HepG2 (cell line): Measurements from ENCODE around the gene PHF23. TPM values are rescaled to one million over a fixed set of nuclear protein-coding genes. Genes with fewer than 3 reads are reported as not detected.

ENCODE experiments used
- ATAC-seq: fragments of 200-7000 bp; cut with Tn5 transposase; 3 replicates; pipeline ENCODE4 v1.9.1; 2020; ENCODE audit warnings: mild to moderate bottlenecking, moderate library complexity
- BruUV-seq: library from RNA; stranded (reverse); fragments of 400-500 nt; replicated peaks from 2 replicates; lab custom pipeline; 2021; lab: Mats Ljungman, UMichigan
- CTCF ChIA-PET: fragments of 300-600 bp; formaldehyde crosslinking; extraction: SDS; loops from one replicate; lab custom pipeline; 2021; ENCODE audit warnings: low total read pairs, inconsistent platforms, low intra/inter-chr PET ratio; lab: Yijun Ruan, JAX
- POLR2A ChIA-PET: fragments of 350-600 bp; sonication (Branson Sonifier 250); formaldehyde crosslinking; loops from one replicate; lab custom pipeline; 2020; ENCODE audit warnings: antibody characterized with exemption, inconsistent platforms; lab: Yijun Ruan, JAX
- DNase-seq: peaks from one replicate; pipeline ENCODE4 v3.0.0-alpha.2; 2015; ENCODE audit warnings: low spot score
- FAIRE-seq: peaks from 3 replicates; lab custom pipeline; 2011; peaks lifted over from hg19 to GRCh38; lab: Jason Lieb, UNC
- H2AFZ ChIP-seq: one replicate; pipeline ENCODE4 v1.6.1; 2011; ENCODE audit warnings: low read length, inconsistent platforms
- H3K27ac ChIP-seq: fragments of 300-600 bp; 3 replicates; pipeline ENCODE4 v1.8.0; 2011; ENCODE audit warnings: mixed run types, mild to moderate bottlenecking, mixed read lengths, low read length, inconsistent platforms; ENCODE audit not compliant: insufficient read depth; ENCODE audit errors: extremely low read length
- H3K27me3 ChIP-seq, 2 experiments: fragments of 200-600 bp in 1 of 2; 2 replicates in 1 of 2; 3 replicates in 1 of 2; pipeline versions ENCODE4 v1.6.0 to v1.8.0; 2011; ENCODE audit warnings: low read length in 2 of 2, mild to moderate bottlenecking in 2 of 2, moderate library complexity in 2 of 2, inconsistent platforms in 1 of 2; ENCODE audit not compliant: insufficient read depth in 2 of 2, control insufficient read depth in 1 of 2
- H3K36me3 ChIP-seq, 2 experiments: fragments of 200-600 bp in 1 of 2; replicated peaks in 1 of 2; 2 replicates in 1 of 2; 3 replicates in 1 of 2; pipeline versions ENCODE4 v1.5.1 to v1.8.0; 2011; ENCODE audit warnings: low read length in 2 of 2, inconsistent platforms in 1 of 2; ENCODE audit not compliant: insufficient read depth in 2 of 2, control insufficient read depth in 1 of 2
- H3K4me1 ChIP-seq: 2 replicates; pipeline ENCODE4 v1.5.1; 2012; ENCODE audit warnings: low read length, inconsistent platforms; ENCODE audit not compliant: insufficient read depth
- H3K4me2 ChIP-seq: 2 replicates; pipeline ENCODE4 v1.6.0; 2011; ENCODE audit warnings: low read depth, low read length, inconsistent platforms
- H3K4me3 ChIP-seq, 3 experiments: fragments of 200-600 bp in 1 of 3; sonication (generic), shearing (Covaris generic) in 1 of 3; replicated peaks in 1 of 3; 2 replicates each; pipeline ENCODE4 v1.5.1; 2011 to 2016; ENCODE audit warnings: low read length in 3 of 3, inconsistent platforms in 2 of 3, low read depth in 2 of 3, mild to moderate bottlenecking in 2 of 3, control low read depth in 1 of 3, mixed read lengths in 1 of 3; ENCODE audit not compliant: insufficient read depth in 1 of 3
- H3K79me2 ChIP-seq: one replicate; pipeline ENCODE4 v1.6.1; 2011; ENCODE audit warnings: low read length, inconsistent platforms; ENCODE audit not compliant: insufficient read depth
- H3K9ac ChIP-seq: 2 replicates; pipeline ENCODE4 v1.6.0; 2011; ENCODE audit warnings: mild to moderate bottlenecking, low read depth, low read length, inconsistent platforms; ENCODE audit not compliant: insufficient read depth
- H3K9me3 ChIP-seq: 2 replicates; pipeline ENCODE4 v1.5.1; 2012; ENCODE audit warnings: mild to moderate bottlenecking, low read length
- H4K20me1 ChIP-seq: 2 replicates; pipeline ENCODE4 v1.6.0; 2011; ENCODE audit warnings: inconsistent platforms, mild to moderate bottlenecking, low read length, moderate library complexity; ENCODE audit not compliant: insufficient read depth
- DZIP1 ChIP-seq: sonication (generic); formaldehyde crosslinking; IDR thresholded peaks from 2 replicates; pipeline ENCODE4 v1.5.0; 2020; ENCODE audit warnings: mild to moderate bottlenecking, missing genetic modification reagents
- E2F2 ChIP-seq: sonication (generic); formaldehyde crosslinking; IDR thresholded peaks from 2 replicates; pipeline ENCODE4 v1.4.0; 2020; ENCODE audit warnings: missing genetic modification reagents, borderline replicate concordance
- FOSL2 ChIP-seq: sonication (generic); formaldehyde crosslinking; IDR thresholded peaks from 2 replicates; pipeline ENCODE4 v1.4.0; 2020; ENCODE audit warnings: missing genetic modification reagents
- IKZF4 ChIP-seq: sonication (generic); formaldehyde crosslinking; IDR thresholded peaks from 2 replicates; pipeline ENCODE4 v1.5.1; 2020; ENCODE audit warnings: borderline replicate concordance, mild to moderate bottlenecking, low read depth, missing genetic modification reagents; ENCODE audit errors: not compliant biosample characterization
- MNT ChIP-seq: fragments of 450-650 bp; IDR thresholded peaks from 2 replicates; pipeline ENCODE4 v1.6.1; 2016
- PLSCR1 ChIP-seq: sonication (generic); formaldehyde crosslinking; IDR thresholded peaks from 2 replicates; pipeline ENCODE4 v1.5.0; 2020; ENCODE audit warnings: missing genetic modification reagents, mild to moderate bottlenecking, borderline replicate concordance
- PTBP1 ChIP-seq: fragments of 200-400 bp; formaldehyde crosslinking; IDR thresholded peaks from 2 replicates; pipeline ENCODE4 v1.6.1; 2018; ENCODE audit warnings: low read length, low read depth; ENCODE audit not compliant: poor library complexity, severe bottlenecking
- RBFOX2 ChIP-seq: fragments of 200-400 bp; formaldehyde crosslinking; IDR thresholded peaks from 2 replicates; pipeline ENCODE4 v1.6.1; 2017; ENCODE audit warnings: low read depth, mild to moderate bottlenecking, low read length
- SNRNP70 ChIP-seq: fragments of 200-400 bp; formaldehyde crosslinking; IDR thresholded peaks from 2 replicates; pipeline ENCODE4 v1.6.1; 2017; ENCODE audit warnings: mild to moderate bottlenecking, low read depth, low read length, moderate library complexity
- TIGD3 ChIP-seq: sonication (generic); formaldehyde crosslinking; IDR thresholded peaks from 2 replicates; pipeline ENCODE4 v1.5.1; 2020; ENCODE audit warnings: mild to moderate bottlenecking, missing genetic modification reagents, borderline replicate concordance
- ZNF569 ChIP-seq: sonication (generic); formaldehyde crosslinking; IDR thresholded peaks from 2 replicates; pipeline ENCODE4 v1.5.0; 2020; ENCODE audit warnings: mild to moderate bottlenecking, missing genetic modification reagents, moderate library complexity, borderline replicate concordance
- WGBS: methylation state at CpG from one replicate; pipeline ENCODE4 v1.1.6; 2017; ENCODE audit warnings: low lambda C conversion rate; 5-methylcytosine and 5-hydroxymethylcytosine counted together
- in situ Hi-C: cut with HindIII; loops from 2 replicates; pipeline ENCODE4 v1.10.0; 2017; ENCODE audit warnings: low pct_unique_long_range_greater_than_20kb; ENCODE audit not compliant: extremely low pct_ligation_motif_present
- intact Hi-C: fragments of 100-400 bp; cut with micrococcal nuclease; formaldehyde crosslinking; loops from one replicate; pipeline ENCODE4 v1.10.0; 2022; ENCODE audit not compliant: unreplicated experiment
- polyA plus RNA-seq, 8 experiments: library from polyadenylated mRNA; depleted of rRNA in 3 of 8; stranded (reverse) in 7 of 8; unstranded in 1 of 8; fragments of >200 nt; fragmentation: Illumina TruSeq in 4 of 8; extraction: Trizol in 4 of 8; gene quantifications; 2 replicates each; pipeline versions ENCODE4 v1.2.1 to v1.2.3, GENCODE V29; 2011 to 2016; ENCODE audit warnings: low read depth in 4 of 8, missing spikeins in 1 of 8, mixed read lengths in 1 of 8; ENCODE audit not compliant: insufficient read depth in 1 of 8
- total RNA-seq, 5 experiments: library from RNA; depleted of rRNA; stranded (reverse); fragments of >200 nt; fragmentation: Illumina TruSeq; extraction: Trizol; gene quantifications; 2 replicates each; pipeline ENCODE4 v1.2.3, GENCODE V29; 2016; ENCODE audit warnings: low read depth in 1 of 5

PHF23 gene
- total and polyA plus RNA-seq, 2 of the 13 experiments (the other 11 are each of a cell fraction or from before 2014, with no cell fraction given): 27.6 to 33.2 TPM

GRCh38 chr17:7236808-7237207 is 2.4 kb downstream of the PHF23 start (continued):
- no peak for TF ChIP-seq E2F2 (CRISPR knock-in tag)
- TF ChIP-seq PTBP1: no peak
- TF ChIP-seq SNRNP70: no peak
- no peak for TF ChIP-seq PLSCR1 (CRISPR knock-in tag)
- TF ChIP-seq IKZF4 (CRISPR knock-in tag): no peak
- TF ChIP-seq ZNF569 (CRISPR knock-in tag): no peak

- Histone ChIP-seq H3K36me3 (peaks cover 10 to 27% of the 10 kb centered on the region in 2 experiments), H4K20me1 (peaks cover 13% of the 10 kb centered on the region; the same call in 1 of the 2 replicates), H3K9ac (peak overlapping the region; percentile 21; the same call in 1 of the 2 replicates), H3K27ac (peak overlapping the region; percentile 79), H3K4me2 (peak overlapping the region; percentile 92; the same call in 1 of the 2 replicates), H2AFZ (no peak overlapping the region), H3K4me3 (no peak overlapping the region), H3K9me3 (no peaks in the 10 kb centered on the region), H3K79me2 (peaks cover 66% of the 10 kb centered on the region), H3K27me3 (no peaks in the 10 kb centered on the region; a peak in 1 of 5 replicates), H3K4me1 (peaks cover 62% of the 10 kb centered on the region)
- FAIRE-seq (no peak), ATAC-seq (no peak), DNase-seq (no peak)
- in situ Hi-C loops: no loop called here
- ChIA-PET CTCF (no interaction called here), POLR2A (interaction anchor here (1.9 to 8.9 kb wide), 5 partner anchors 13 to 200 kb away, joined by 8 to 140 read pairs (median 13); partner anchors contain the start of genes ACADVL, ASGR1, CTDNEP1 and DLG4)
- BruUV-seq: TSS peak; percentile 2
- 91% methylated on average over 22 of the region's 22 CpGs for WGBS
- intact Hi-C loops: loop anchor here (10.0 kb wide), 1 partner anchor 61 kb away; the partner anchor contains the start of gene ASGR1
- peak; percentile 59 for TF ChIP-seq FOSL2 (CRISPR knock-in tag)
- 0 out of 2 replicates have a peak, but pooled peaks have one; percentile 16 for TF ChIP-seq RBFOX2
- TF ChIP-seq TIGD3 (CRISPR knock-in tag): no peak
- TF ChIP-seq MNT: no peak
- TF ChIP-seq DZIP1: no peak
These were observed 3.3 kb downstream of the PHF23 start for GRCh38 chr17:7235693-7236665.
